Stomach (tissue), 9 donors: Measurements from ENCODE around the gene GNAI1. TPM values are rescaled to one million over a fixed set of nuclear protein-coding genes. Genes with fewer than 3 reads are reported as not detected.

ENCODE experiments used
- DNase-seq, 2 donors: peaks; one replicate each; pipeline versions ENCODE4 v3.0.0 to v3.0.0-alpha.2; 2013 to 2019
- H3K27ac ChIP-seq, 5 donors: fragments of 200-600 bp in 4 of 5; sonication (generic) in 4 of 5; one replicate each; pipeline ENCODE4 v1.5.1; 2013 to 2019; ENCODE audit warnings: mild to moderate bottlenecking in 1 of 5, moderate library complexity in 1 of 5
- H3K27me3 ChIP-seq, 3 donors: fragments of 200-600 bp; sonication (generic); one replicate each; pipeline ENCODE4 v1.5.1; 2017 to 2019; ENCODE audit warnings: mixed run types in 1 of 3
- H3K36me3 ChIP-seq, 4 donors: fragments of 200-600 bp; sonication (generic); 1 replicate in 3 of 4; 2 replicates in 1 of 4; pipeline ENCODE4 v1.5.1; 2016 to 2019
- H3K4me1 ChIP-seq, 4 donors: fragments of 200-600 bp; sonication (generic); one replicate each; pipeline ENCODE4 v1.5.1; 2016 to 2019
- H3K4me3 ChIP-seq, 4 donors: fragments of 200-600 bp; sonication (generic) in 3 of 4; one replicate each; pipeline ENCODE4 v1.5.1; 2016 to 2019; ENCODE audit warnings: mild to moderate bottlenecking in 1 of 4
- H3K9me3 ChIP-seq, 4 donors: fragments of 200-600 bp; sonication (generic); one replicate each; pipeline ENCODE4 v1.5.1; 2016 to 2019
- EP300 ChIP-seq: sonication (generic); formaldehyde crosslinking; IDR thresholded peaks from one replicate; pipeline ENCODE4 v1.6.1; 2017; ENCODE audit warnings: antibody characterized with exemption
- POLR2A ChIP-seq, 4 donors: fragments of 450-650 bp; IDR thresholded peaks; one replicate each; pipeline ENCODE4 v1.6.1; 2016; ENCODE audit warnings: antibody characterized with exemption in 4 of 4, control low read depth in 2 of 4, mild to moderate bottlenecking in 1 of 4, moderate library complexity in 1 of 4
- POLR2AphosphoS5 ChIP-seq, 3 donors: sonication (generic); formaldehyde crosslinking; IDR thresholded peaks; one replicate each; pipeline ENCODE4 v1.6.1; 2016; ENCODE audit warnings: antibody characterized with exemption in 3 of 3
- WGBS, 5 donors: extraction: QIAGEN DNeasy Blood & Tissue Kit in 3 of 5; methylation state at CpG; one replicate each; pipeline versions ENCODE4 v1.1.5 to v1.1.7; 2013 to 2018; 5-methylcytosine and 5-hydroxymethylcytosine counted together
- intact Hi-C: fragments of 100-400 bp; cut with DNase I; formaldehyde crosslinking; loops from one replicate; pipeline ENCODE4 v1.15.1; 2023; ENCODE audit warnings: low total_unique reads
- polyA plus RNA-seq, 3 donors: library from polyadenylated mRNA; stranded (reverse); fragments of 200-250 nt; gene quantifications; one replicate each; pipeline ENCODE4 v1.2.3, GENCODE V29; 2013
- total RNA-seq, 5 donors: library from RNA; depleted of rRNA; stranded (reverse); fragments of >200 nt; gene quantifications; one replicate each; pipeline versions ENCODE4 v1.1.0 to v1.2.3, GENCODE V29; 2014 to 2016
- TF ChIP-seq, protein P1 (sequence below), 7 experiments: fragments of 450-650 bp in 4 of 7; fragments of 200-600 bp in 3 of 7; sonication (generic) in 3 of 7; IDR thresholded peaks; one replicate each; pipeline ENCODE4 v1.5.1; 2016 to 2019; ENCODE audit warnings: antibody characterized with exemption in 7 of 7, control low read depth in 2 of 7, mild to moderate bottlenecking in 1 of 7
- donor health status: healthy with polysubstance abuse.
- donor health status: Bipolar disorder and iron deficiency.
- donor health status: healthy.

GNAI1 gene
- total and polyA plus RNA-seq, 8 donors: 2.6 to 62.4 (median 27.5) TPM

GRCh38 chr7:80135309-80136104 is 876 bp downstream of the GNAI1 start:
- DNase-seq: peak in 1 of 2 donors; percentile 68
- TF ChIP-seq, protein P1, sequence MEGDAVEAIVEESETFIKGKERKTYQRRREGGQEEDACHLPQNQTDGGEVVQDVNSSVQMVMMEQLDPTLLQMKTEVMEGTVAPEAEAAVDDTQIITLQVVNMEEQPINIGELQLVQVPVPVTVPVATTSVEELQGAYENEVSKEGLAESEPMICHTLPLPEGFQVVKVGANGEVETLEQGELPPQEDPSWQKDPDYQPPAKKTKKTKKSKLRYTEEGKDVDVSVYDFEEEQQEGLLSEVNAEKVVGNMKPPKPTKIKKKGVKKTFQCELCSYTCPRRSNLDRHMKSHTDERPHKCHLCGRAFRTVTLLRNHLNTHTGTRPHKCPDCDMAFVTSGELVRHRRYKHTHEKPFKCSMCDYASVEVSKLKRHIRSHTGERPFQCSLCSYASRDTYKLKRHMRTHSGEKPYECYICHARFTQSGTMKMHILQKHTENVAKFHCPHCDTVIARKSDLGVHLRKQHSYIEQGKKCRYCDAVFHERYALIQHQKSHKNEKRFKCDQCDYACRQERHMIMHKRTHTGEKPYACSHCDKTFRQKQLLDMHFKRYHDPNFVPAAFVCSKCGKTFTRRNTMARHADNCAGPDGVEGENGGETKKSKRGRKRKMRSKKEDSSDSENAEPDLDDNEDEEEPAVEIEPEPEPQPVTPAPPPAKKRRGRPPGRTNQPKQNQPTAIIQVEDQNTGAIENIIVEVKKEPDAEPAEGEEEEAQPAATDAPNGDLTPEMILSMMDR (IDR thresholded peaks at IDR 0.05): no peak
- no peak for TF ChIP-seq POLR2A (IDR thresholded peaks at IDR 0.05)
- TF ChIP-seq POLR2AphosphoS5 (IDR thresholded peaks at IDR 0.05): peak in 1 of 3 donors; percentile 30
- TF ChIP-seq EP300: no peak
- Histone ChIP-seq H3K9me3 (no peaks in the 10 kb centered on the region), H3K4me3 (peak overlapping the region; percentile 66 to 97 (median 82)), H3K27ac (peak overlapping the region; percentile 89 to 96 (median 94)), H3K27me3 (peaks cover 0 to 7% (median 0%) of the 10 kb centered on the region in 3 donors), H3K4me1 (peaks cover 20 to 56% (median 37%) of the 10 kb centered on the region in 4 donors), H3K36me3 (no peaks in the 10 kb centered on the region)
- WGBS, 5 donors: 0 to 2% (median 0%) methylated on average over 22 to 58 of the region's 58 CpGs
- intact Hi-C loops: loop anchor here (10.0 kb wide), 1 partner anchor 259 kb away; no protein-coding TSS in a partner anchor

- Histone ChIP-seq H3K36me3 (no peaks in the 10 kb centered on the region), H3K27me3 (peaks cover 0 to 7% (median 0%) of the 10 kb centered on the region in 3 donors), H3K27ac (peak overlapping the region in 4 of 5 donors; percentile 52 to 96 (median 92)), H3K4me1 (peaks cover 20 to 65% (median 40%) of the 10 kb centered on the region in 4 donors), H3K9me3 (no peaks in the 10 kb centered on the region), H3K4me3 (peak overlapping the region; percentile 66 to 97 (median 82))
- DNase-seq: no peak
- WGBS, 5 donors: 16 to 28% (median 27%) methylated on average over 4 of the region's 4 CpGs
- no peak for TF ChIP-seq POLR2A (IDR thresholded peaks at IDR 0.05)
- no peak for TF ChIP-seq EP300
- no peak for TF ChIP-seq POLR2AphosphoS5 (IDR thresholded peaks at IDR 0.05)
- intact Hi-C loops: loop anchor here (10.0 kb wide), 1 partner anchor 258 kb away; no protein-coding TSS in a partner anchor
Measured at GRCh38 chr7:80136261-80137055, 1.8 kb downstream of the GNAI1 start.

- 83 to 93% (median 91%) methylated on average over 12 of the region's 12 CpGs for WGBS, 5 donors
- Histone ChIP-seq H3K9me3 (no peaks in the 10 kb centered on the region), H3K27ac (peak overlapping the region in 3 of 5 donors; percentile 50 to 96 (median 51)), H3K4me1 (peaks cover 20 to 71% (median 42%) of the 10 kb centered on the region in 4 donors), H3K27me3 (peaks cover 0 to 7% (median 0%) of the 10 kb centered on the region in 3 donors), H3K4me3 (peak overlapping the region in 1 of 4 donors; percentile 18), H3K36me3 (no peaks in the 10 kb centered on the region)
- intact Hi-C loops: loop anchor here (10.0 kb wide), 1 partner anchor 257 kb away; no protein-coding TSS in a partner anchor
- TF ChIP-seq EP300 (no peak), POLR2AphosphoS5 (IDR thresholded peaks at IDR 0.05) (no peak), POLR2A (IDR thresholded peaks at IDR 0.05) (no peak)
- TF ChIP-seq, protein P1 (IDR thresholded peaks at IDR 0.05): no peak
- no peak for DNase-seq
Measured at GRCh38 chr7:80137410-80137809, 2.8 kb downstream of the GNAI1 start.

DNA sequence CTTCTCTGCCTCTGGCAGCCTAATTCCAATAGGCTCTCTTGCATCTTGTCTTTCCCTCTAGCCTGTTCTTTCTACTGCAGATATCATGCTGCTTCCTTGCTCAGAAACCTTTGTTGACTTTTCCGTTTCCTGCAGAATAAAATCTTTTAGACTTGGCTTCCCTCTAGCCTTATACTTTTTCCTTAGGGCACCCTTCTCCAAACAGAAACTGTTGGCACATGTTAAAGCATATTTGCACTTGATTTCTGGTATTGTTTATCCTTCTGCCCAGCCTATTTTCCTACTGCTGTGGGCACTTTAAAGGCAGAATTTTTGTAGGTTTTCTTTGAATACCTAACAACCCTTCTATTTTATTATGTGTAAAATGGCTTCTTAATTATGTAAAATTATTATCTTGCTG is 4.6 kb downstream of the GNAI1 start:
- 3 to 46% (median 18%) methylated on average over 1 of the region's 1 CpG for WGBS, 5 donors
- H3K9me3 ChIP-seq: no peaks in the 10 kb centered on the region
- H3K4me3 ChIP-seq: peak overlapping the region in 2 of 4 donors; percentile 5 to 23
- intact Hi-C loops: loop anchor here (10.0 kb wide), 1 partner anchor 256 kb away; no protein-coding TSS in a partner anchor
- peaks cover 0 to 7% (median 0%) of the 10 kb centered on the region in 3 donors for H3K27me3 ChIP-seq
- peaks cover 20 to 76% (median 48%) of the 10 kb centered on the region in 4 donors for H3K4me1 ChIP-seq
- DNase-seq: peak in 1 of 2 donors; percentile 53
- TF ChIP-seq POLR2A (IDR thresholded peaks at IDR 0.05) (no peak), POLR2AphosphoS5 (IDR thresholded peaks at IDR 0.05) (peak in 2 of 3 donors; percentile 54 to 74)
- no peaks in the 10 kb centered on the region for H3K36me3 ChIP-seq
- peak overlapping the region in 4 of 5 donors; percentile 35 to 96 (median 61) for H3K27ac ChIP-seq

DNA sequence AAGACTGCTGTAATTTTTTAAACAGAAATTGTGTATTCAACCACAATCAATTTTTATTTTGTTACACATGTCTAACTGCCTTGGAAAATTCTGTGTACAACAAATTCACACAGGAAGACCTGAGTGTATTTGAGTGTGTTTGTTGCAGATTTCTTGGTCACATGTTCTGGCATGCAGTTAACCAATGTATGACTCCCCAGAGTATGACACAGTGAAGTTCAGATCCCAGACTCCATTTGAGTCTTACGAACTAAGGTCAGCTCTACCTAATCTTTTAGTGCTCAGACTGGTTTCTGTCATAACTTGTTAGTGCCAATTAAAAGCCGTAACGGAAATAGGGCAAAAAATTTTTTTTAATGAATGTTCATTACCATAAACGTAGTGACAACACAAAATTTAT is 5.8 kb downstream of the GNAI1 start:
- Histone ChIP-seq H3K4me1 (peaks cover 22 to 86% (median 56%) of the 10 kb centered on the region in 4 donors), H3K36me3 (no peaks in the 10 kb centered on the region), H3K9me3 (no peaks in the 10 kb centered on the region), H3K27me3 (peaks cover 0 to under 1% (median 0%) of the 10 kb centered on the region in 3 donors), H3K27ac (peak overlapping the region in 2 of 5 donors; percentile 41 to 73), H3K4me3 (no peak overlapping the region)
- no peak for TF ChIP-seq EP300
- TF ChIP-seq POLR2A (IDR thresholded peaks at IDR 0.05): no peak
- TF ChIP-seq, protein P1 (IDR thresholded peaks at IDR 0.05): no peak
- no peak for TF ChIP-seq POLR2AphosphoS5 (IDR thresholded peaks at IDR 0.05)
- intact Hi-C loops: no loop called here
- 67 to 90% (median 87%) methylated on average over 4 of the region's 4 CpGs for WGBS, 5 donors
- no peak for DNase-seq
